Colon (tissue), 2 donors: ENCODE data around the gene KRI1.

ENCODE experiments used
- FAIRE-seq: peaks from 2 replicates; lab custom pipeline; 2012; peaks lifted over from hg19 to GRCh38; lab: Jason Lieb, UNC
- donor health status: control.
- donor health status: control.

KRI1 gene

GRCh38 chr19:10565567-10566407 lies at the start of gene KRI1:
TSS of gene KRI1 (minus strand) at chr19:10566010. CDS start at chr19:10565999, 11 bp downstream.
- FAIRE-seq: no peak

DNA sequence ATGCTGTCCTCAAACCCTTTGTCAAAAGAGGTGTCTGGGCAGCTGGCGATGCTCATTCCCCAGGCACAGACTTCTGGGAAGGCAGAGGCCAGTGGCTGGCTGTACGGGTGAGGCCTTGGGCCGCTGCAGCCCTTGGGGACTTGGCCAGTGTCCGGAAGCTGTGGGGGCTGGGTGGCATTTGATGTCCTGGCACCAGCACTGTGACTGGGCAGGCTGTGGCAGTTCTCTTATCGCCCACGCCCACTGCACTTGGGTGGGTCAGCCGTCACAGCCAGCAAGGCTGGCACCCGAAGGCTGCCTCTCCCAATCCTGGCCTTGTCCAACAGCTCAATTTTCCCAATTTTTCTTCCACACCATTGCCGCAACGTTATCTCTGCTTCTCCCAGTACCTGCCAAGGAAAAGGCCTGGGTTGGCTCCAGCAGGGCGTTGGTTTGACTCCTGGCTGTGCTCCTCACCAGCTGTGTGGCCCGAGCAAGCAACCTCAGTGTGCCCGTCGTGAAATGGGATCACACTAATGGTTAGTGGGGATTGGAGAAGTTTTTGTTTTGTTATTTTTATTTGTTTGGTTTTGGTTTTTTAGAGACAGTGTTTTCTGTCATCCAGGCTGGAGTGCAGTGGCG lies 46.8 kb upstream of the KRI1 start:
- no peak for FAIRE-seq

- no peak for FAIRE-seq
Measured at GRCh38 chr19:10611907-10612306, 46.1 kb upstream of the KRI1 start.

DNA sequence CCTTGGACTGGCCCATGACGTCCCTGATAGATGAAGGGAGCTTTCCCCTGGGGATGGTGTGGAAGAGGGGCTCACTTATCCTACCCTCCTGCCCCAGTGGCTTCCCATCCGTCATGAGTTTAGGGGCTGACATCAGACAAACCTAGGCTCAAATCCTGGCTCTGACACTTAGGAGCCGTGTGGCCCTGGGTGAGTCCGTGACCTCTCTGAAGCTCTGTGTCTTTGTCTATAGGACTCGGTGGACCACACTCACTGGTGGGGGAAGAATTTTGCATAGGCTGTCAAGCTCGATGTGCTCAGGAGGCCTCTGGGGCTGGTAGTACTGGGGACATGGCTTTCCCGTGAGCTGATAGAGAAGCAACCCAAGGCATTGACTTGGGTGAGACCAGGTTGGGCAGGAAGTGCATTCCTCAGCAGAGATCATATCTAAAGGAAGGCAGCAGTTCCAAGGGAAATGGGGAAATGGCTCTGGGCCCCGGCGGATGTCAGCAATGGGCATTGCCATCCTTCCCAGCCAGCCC lies 38.7 kb upstream of the KRI1 start:
- FAIRE-seq: no peak

DNA sequence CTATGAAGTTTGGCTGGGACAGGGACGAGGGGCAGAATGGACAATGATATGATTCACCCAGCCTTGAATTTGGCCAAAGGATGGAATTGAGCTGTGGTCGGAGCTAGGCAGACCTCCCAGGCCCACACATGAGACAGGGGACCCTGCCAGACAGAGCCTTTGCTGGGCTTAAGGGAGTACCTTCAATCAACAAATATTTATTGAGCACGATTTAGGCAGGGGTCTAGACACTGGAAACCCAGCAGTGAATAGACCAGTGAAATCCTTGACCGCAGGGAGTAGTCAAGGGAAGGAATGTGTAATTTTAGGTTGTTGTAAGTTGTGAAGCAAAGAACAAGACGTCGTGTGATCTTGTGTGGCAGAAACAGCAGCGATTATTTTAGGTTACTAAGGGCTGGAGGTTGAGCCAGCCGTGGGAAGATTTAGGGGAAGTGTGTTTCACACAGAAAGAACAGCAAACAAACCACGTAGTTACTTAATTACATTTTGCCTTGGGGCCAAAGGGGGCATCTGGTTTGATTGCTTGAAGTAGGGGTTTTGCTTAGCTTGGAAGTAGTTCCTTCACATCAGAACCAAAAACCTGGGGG lies 38.2 kb upstream of the KRI1 start:
- FAIRE-seq: no peak

GRCh38 chr19:10603084-10603872 lies 37.5 kb upstream of the KRI1 start:
- no peak for FAIRE-seq

DNA sequence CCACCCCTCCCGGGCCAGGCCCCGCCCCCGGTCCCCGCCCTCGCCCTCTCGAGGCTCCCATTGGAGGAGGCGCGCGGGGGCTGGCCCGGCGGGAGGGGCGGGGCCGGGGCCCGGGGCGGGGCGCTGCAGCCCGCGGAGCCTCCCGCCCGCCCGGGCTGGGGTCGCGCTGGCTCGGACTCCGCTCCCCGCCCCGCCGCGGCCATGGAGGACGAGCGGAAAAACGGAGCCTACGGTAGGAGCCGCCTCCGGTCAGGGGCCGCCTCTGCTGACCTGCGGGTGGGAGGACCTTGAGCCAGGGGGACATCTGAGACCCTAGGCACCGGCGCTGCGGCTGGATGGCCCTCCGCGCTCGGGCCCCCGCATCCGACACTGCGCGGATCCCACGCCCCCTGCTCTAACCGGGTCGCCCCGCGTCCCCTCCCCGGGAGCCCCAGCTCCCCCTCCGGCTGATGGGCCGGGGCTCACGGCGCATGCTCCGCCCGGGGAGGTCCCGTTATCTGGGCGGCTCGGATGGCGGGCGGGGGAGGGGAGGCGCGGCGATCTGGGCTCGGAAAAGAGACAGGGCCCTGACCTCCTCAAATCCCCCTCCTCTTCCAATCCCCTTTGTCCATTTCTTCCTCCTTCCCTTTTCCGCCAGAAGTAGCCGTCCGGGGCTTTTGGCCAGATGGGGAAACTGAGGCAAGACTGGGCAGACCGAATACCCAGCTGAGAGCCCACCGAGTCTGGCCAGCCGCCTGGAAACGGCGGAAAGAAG lies 36.7 kb upstream of the KRI1 start:
- no peak for FAIRE-seq

DNA sequence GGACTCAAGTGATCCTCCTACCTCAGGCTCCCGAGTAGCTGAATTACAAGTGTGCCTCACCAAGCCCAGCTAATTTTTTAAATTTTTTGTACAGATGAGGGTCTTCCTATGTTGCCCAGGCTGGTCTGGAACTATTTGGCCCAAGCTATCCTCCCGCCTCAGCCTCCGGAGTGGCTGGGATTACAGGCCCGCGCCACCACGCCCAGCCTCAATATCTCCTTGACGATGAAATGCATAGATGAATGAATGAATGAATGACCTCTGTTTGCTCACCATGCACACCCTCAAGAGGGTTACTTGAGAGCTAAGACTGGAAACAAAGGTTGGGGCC lies 36.2 kb upstream of the KRI1 start:
- FAIRE-seq: no peak

- FAIRE-seq: no peak
Measured at GRCh38 chr19:10600149-10600548, 34.3 kb upstream of the KRI1 start.

DNA sequence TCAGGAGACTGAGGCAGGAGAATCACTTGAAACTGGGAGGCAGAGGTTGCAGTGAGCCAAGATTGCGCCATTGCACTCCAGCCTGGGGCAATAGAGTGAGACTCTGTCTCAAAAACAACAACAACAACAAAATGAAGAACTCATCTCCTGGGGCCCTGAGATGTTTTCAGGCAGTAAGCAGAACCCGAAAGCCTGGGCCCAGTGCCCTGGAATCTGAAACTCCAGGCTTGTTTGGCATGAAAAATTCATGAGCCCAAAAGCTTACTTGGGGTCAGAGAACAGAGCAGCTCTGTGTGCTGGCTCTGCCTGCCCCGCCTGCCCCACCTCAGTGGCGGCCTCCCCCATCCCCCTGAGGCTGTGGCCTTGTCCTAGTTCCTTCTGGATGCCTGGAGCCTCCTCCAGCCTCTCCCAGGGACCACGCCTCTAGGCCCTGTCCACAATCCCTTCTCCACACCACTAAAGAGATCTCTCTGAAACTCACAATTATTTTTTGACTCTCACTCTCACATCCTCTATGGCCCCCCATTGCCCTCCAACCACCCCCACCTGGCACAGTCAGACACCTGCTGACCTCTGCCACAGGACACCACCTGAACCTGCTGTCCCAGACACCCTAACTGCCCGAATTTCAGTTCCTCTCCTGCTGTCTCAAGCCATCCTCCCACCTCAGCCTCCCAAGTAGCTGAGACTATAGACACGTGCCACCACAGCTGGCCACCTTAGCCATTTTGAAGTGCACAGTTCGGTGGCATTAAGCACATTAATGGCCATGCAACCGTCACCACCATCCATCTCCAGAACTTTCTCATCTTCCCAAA lies 28.2 kb upstream of the KRI1 start:
- FAIRE-seq: no peak

- FAIRE-seq: no peak
Measured at GRCh38 chr19:10593148-10593547, 27.3 kb upstream of the KRI1 start.

- no peak for FAIRE-seq
Measured at GRCh38 chr19:10587839-10588150, 22.0 kb upstream of the KRI1 start.

- FAIRE-seq: no peak
Measured at GRCh38 chr19:10587022-10587838, 21.4 kb upstream of the KRI1 start, which contains the start of gene AP1M2. TSS of gene AP1M2 (minus strand) at chr19:10587312. CDS start at chr19:10587231, 81 bp downstream.

DNA sequence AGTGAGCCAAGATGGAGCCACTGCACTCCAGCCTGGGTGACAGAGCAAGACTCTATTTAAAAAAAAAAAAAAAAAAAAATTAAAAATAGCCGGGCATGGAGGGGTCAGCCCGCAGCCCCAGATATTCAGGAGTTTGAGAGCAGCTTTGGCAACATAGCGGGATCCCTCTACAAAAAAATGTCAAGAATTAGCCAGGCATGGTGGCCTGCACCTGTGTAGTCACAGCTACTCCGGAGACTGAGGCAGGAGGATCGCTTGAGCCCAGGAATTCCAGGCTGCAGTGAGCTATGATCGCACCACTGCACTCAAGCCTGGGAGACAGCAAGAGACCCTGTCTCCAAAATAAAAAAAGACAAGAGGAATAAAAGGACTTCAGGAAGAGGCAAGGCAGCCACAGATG lies 20.6 kb upstream of the KRI1 start:
- no peak for FAIRE-seq

GRCh38 chr19:10583036-10583776 lies 17.4 kb upstream of the KRI1 start:
- FAIRE-seq: no peak

- no peak for FAIRE-seq
Measured at GRCh38 chr19:10582091-10582490, 16.3 kb upstream of the KRI1 start.

DNA sequence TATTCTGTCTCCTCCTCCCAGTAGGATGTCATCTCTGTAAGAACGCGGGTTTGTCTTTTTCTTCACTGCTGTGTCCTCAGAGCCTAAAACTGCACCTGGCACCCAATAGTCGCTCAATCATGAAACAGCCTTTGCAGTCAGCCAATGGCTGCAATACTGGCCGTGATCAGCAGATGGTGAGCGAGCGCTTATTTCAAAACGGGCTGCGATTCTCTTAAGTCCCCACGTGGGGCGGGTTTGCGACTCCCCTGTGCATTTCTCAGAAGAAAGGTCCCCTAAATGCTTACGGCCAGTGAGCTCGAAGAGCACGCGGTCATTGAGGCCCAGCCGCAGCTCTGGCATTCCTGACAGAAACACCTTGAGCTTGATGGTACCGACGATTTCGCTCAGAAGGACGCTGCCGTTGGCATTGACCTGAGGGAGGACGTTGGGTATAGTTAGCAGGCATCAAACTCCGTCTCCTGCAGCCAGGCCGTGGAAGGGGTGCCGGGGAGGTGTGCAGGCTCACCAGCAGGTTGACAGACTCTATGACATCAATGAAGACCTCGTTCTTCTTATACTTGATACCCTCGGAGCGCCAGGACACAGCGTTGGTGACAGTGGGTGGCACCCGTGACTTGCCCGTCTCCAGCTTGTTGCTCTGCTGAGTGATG lies 15.3 kb upstream of the KRI1 start:
- FAIRE-seq: no peak

GRCh38 chr19:10577951-10578350 lies 12.1 kb upstream of the KRI1 start:
- no peak for FAIRE-seq
